CD4-positive, alpha-beta T cell treated with Interferon gamma for 1 hour (primary cell): ENCODE results near the gene ACAP3.

Experiments
- DNase-seq: peaks from one replicate; pipeline ENCODE4 v3.0.0-alpha.2; 2020

ACAP3 gene

DNA sequence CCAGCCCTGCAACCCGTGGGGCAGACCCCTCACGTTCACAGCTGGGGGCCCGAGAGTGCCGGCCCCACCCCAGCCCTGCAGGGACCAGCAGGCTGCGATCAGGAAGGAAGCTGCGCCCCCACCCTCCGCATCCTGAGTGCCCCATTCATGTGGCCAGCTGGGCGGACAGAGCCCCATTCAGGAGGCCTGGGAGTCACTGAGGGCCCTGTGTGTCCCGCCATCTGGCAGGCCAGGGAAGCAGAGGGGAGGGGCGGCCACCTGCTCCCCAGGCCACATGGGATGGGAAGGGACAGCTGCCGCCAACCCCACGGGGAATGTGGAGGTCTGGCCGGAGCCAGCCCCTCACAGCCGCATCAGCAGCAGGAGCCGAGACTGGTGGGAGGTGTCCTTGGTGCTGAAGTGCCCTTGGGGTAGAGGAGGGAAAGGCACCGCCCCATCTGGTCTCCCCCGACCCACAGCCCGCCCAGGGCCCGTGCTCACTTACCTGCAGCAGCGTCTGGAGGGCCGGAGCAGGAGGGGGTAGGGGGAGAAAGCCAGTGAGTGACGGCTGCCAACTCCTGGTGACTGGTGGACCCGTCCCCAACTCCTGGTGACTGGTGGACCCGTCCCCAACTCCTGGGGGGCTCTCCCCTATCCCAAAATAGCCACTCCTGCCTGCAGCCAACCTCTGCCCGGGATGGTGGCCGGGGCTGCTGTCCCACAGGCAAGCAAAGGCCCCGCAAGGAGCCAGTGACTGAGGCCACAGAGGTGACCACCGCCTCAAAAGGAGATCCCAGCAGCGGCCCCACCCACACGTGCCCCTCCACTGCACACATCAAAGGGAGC lies 8.7 kb downstream of the ACAP3 start:
- no peak for DNase-seq

DNA sequence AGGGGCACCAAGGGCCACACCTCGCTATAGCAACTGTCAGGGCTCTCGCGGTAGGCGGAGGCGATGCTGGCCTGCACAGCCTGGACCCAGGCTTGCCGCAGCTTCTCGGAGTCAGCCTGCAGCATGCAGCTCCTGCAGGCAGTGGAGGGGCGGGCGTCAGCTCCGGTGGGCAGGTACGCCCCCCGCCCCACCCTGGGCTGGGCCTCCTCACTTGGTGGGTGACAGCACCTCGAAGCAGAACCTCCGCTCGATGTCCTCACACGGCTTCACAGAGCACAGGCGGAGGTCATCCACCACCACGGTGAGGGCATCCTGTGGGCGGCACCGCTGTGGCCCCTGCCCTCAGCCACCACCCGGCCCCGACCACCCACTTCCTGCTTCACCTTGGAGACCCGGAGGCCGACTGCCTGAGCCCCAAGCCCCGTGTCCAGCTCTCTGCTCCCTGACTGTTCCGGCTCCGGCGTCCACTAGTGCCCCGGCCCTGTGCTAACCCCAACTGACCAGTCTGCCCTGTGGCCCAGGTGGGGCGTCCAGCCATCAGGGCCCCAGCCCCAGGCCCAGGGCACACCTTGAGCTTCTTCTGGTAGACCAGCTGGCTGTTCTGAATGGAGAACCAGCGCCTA lies 9.8 kb downstream of the ACAP3 start:
- no peak for DNase-seq

DNA sequence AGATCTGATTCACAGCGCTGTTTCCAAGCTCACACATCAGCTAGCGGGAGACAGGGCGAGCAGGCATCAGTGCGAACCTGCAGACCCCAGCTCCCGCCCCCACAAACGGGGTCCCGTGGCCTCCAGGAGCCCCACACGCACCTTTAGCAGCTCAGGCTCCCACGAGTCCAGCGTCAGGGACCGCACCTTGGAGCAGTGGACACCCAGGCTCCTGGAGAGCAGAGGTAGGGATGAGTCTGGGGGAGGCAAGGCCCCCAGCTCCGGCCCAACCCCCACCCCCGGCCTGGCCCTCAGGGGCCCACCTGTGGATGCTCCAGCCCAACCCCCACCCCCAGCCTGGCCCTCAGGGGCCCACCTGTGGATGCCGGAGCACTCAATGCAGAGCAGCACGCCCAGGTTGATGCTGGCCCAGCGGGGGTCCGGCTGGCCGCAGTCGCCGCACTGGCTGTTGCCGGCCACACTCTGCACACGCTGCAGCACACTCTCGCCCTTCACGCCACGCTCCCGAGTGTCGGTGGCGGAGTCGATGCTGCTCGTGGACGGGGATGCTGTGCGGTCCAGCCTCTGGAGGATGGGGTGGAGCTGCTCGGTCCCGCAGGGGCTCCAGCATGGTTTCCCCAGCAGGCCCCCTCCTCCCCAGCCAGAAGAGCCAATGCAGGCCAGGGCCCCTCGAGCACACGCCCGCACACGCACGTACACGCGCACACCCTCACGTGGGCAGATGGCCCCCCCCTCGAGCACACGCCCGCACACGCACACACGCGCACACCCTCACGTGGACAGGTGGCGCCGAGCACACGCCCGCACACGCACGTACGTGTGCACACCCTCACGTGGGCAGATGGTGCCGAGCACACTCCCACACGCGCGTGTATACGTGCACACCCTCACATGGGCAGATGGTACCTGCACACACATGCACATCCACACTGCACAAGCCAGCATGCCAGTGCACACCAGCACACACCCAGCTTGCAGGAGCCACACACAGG lies 11.4 kb downstream of the ACAP3 start:
- DNase-seq: no peak

DNA sequence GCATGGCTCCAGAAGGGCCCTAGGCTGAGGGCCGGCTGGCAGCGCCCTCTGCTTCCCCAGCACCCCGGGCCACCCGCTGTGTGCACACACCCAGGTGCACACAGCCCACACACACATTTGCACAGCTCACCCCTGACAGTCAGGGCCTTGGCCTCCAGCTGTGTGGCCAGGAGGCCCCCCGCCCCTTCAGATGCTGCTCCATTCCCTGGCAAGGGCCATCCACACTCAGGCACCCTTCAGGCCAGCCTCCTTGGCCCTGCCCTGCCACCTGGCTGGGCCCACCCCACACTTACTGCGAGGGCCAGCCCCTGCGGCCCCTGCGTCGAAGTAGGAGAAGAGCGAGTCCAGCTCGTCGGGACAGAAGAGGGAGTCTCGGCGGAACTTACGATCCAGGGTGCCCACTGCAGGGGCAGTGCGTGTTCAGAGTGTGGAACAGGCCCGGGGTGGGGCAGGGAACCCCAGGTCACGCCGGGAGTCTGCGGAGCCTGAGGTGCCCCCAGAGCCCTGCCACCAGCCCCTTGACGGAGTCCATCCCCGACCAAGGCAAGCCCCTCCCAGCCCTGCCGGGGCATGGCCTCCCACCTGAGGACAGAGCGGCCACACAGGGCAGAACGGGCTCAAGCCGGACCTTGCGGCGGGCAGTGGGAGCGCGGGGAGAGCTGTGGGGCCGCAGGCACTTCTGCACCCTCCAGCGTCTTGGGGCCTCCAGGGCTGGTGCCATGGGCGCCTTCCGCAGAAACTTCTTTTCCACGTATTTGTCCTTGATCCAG lies 12.4 kb downstream of the ACAP3 start:
- DNase-seq: no peak

DNA sequence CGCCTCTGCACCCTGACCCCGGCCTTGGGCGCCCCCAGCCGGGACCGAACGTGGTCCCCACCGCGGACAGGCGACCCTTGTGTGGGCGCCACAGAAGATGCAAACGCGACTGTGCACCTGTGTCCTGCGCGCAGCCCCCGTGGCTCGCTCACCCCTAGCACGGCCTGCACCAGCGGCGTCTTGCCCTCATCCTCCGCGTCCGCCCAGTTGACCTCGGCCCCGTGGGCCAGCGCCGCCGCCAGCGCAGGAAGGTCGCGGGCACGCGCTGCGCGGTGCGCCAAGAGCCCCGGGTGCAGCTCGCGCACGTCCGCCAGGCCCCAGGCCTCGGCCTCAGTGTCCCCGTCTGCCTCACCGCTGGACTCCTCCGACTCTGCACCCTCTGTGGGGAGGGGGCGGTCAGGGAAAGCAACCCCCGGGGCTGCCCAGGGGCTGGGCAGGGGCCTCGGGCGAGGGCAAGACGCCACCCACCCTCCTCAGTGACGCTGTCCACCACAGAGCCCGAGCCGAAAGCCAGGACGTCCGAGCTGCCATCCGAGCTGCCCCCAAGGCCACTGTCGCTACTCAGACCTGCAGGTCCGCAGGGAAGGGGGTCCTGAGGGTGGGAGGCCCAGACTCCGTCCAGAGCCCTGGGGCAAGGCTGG lies 13.4 kb downstream of the ACAP3 start:
- no peak for DNase-seq

DNA sequence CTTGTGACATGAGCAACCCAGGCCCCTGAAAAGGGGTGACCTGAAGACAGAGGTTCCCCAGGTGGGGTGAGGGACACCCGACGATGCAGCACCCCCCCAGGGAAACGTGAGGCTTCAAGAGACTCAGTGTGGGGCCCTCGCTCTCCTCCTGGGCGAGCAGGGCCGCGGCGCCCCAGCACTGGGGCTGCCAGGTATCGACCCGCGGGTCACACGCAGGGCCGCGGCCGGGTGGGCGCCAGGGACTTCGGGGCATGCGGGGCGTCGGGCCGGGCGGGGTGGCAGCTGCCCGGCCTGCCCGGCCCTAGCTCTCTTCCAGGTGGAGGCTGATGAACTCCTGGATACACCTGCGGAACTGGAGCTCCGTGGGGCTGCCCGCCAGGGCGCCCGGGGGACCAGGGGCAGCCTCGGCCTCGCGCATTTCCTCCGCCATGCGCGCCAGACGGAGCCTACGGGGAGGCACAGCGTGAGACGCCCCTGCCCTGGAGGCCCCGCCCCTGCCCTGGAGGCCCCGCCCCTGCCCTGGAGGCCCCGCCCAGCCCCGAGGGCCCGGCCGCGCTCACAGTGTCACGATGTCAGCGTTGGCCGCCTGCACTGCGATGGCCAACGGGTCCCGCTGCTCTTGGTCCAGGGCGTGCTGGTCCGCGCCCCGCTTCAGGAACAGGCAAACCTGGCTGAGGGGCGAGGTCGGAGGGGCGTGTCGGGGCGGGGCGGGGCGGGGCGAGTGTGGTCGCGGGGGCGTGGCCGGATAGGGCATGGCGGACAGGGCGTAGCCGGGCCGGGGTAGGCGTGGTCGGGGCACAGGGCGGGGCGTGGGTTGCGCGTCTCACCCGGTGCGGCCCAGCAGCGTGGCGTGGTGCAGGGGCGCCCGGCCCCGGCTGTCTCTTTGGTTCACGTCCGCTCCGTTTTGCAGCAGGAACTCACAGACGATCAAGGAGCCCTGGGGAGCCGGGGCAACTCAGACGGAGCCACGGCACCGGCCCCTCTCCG lies 14.2 kb downstream of the ACAP3 start:
- DNase-seq: no peak

DNA sequence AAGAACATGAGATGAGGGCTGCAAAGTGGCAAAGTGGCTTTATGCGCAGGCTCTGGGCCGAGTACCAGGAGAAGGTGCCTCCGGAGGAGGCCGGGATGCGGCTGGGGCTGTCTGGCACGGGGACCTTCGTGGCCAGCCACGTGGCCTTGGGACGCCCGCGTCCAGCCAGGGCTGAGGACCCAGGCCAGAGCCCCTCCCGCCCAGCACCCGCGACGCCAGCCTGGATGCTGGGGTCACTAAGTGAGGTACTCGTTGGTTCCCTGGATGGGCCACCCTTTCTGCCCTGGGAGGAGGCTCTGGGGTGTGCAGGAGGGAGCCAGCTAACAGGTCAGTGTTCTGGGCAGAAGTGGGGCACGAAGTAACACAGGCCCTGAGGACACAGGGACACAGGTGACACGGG lies 14.9 kb downstream of the ACAP3 start:
- DNase-seq: no peak

GRCh38 chr1:1292442-1292779 lies 15.3 kb downstream of the ACAP3 start:
- no peak for DNase-seq

DNA sequence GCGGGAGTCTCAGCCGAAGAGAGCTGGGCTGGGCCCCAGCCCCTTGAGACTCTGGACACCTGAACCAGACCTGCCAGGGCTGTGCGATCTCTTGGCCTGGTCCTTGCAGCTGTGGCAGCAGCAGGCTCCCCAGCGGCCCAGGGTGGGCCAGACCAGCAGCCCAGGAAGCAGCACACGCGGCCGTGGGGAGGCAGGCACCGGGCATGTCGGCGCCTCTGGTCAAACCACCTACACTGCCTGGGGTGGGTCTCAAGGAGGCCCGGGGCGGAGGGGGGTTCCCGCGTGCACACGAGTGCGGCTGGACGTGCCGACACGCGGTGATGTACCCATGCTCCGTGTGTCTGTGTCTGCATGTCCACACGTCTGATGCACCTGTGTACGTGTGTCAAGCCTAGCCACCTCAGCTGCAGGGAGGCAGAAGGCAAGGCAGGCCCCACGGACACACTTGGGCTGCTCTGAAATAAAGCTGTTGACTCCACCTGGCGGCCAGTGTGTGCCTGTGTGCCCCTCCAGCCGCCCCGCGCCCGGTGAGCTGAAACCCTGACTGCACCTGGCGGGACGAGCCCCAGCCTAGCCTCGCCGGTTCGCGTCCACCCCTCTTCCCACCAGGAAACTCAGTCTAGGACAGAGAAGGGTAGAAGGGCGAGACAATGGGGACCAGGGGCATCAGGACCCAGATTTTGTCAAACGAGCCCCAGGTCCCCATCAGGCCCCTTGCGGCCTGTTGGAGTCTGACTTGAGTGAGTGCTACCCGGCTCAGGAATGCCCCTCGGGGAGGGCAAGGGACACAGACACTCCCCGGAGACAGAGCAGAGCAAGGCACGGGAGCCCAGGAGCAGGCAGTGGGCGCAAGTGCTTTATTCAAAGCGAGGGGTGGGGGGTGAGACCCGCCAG lies 15.9 kb downstream of the ACAP3 start:
- peak; percentile 60 for DNase-seq

DNA sequence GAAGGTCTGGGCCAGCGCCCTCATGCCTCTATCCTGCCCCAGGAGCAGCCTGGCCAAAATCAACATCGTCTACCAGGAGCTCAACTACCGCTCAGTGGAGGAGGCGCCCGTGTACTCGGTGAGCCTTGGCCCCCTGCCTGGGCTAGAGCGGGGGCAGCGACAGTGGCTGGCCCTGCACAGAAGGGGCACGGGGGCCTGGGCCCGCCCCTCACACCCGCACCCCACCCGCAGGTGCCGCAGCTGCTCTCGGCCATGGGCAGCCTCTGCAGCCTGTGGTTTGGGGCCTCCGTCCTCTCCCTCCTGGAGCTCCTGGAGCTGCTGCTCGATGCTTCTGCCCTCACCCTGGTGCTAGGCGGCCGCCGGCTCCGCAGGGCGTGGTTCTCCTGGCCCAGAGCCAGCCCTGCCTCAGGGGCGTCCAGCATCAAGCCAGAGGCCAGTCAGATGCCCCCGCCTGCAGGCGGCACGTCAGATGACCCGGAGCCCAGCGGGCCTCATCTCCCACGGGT lies 16.7 kb downstream of the ACAP3 start:
- DNase-seq: no peak

GRCh38 chr1:1290238-1290731 lies 17.4 kb downstream of the ACAP3 start:
- DNase-seq: peak; percentile 59

- no peak for DNase-seq
These were observed 20.2 kb downstream of the ACAP3 start for GRCh38 chr1:1287288-1288110.

DNA sequence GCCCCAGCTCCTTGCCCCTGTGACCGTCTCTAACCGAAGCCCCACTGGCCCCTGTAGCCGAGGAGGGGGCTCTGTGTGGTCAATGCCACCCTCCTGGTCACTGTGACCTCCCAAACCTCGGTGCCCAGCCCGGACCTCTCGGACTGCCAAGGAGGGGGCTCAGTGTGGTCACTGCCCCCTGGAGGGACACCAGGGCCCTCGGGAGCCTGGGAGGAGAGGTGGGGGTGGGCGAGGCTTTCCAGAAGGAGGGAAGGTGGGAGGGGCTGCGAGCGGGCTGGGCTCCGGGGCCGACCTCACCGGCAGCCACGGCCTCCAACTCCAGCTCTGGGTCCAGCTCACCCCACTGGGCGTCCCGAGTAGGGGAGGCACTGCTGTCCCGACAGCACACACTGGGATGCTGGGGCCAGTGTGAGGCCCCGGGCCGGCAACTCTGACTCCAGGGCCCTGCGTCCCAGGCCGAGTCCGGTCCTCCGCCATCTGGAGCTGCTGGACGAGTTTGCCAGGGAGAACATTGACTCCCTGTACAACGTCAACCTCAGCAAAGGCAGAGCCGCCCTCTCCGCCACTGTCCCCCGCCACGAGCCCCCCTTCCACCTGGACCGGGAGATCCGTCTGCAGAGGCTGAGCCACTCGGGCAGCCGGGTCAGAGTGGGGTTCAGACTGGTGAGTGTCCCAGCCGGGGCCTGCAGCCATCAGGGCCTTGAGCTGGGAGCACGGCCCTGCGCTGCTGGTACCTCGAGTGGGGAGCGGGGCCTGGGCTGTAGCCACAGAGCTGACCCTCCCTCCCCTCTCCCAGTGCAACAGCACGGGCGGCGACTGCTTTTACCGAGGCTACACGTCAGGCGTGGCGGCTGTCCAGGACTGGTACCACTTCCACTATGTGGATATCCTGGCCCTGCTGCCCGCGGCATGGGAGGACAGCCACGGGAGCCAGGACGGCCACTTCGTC lies 21.1 kb downstream of the ACAP3 start:
- DNase-seq: no peak

- no peak for DNase-seq
These were observed 22.0 kb downstream of the ACAP3 start for GRCh38 chr1:1285611-1286311.

DNA sequence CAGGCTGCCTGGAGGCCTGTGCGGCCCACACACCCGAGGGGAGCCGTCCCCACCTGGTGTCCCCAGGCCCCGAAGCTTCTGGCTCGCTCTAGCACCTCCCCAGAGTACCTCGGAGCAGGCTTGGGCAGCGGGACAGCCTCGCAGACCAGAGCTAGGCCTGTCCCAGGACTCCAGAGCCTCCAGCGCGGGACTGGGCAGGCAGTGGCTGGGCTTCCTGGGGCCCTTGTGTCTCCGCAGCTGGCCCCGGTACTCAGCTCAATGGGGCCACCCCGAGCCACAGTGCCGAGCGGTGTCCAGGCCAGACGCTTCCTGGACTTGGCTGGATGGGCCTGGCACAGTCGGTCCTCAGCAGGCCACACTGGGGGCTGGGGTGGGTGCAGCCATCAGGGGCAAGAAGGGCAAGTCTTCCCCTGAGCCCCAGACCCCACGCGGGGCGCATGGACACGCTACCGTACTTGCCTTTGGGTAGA lies 22.6 kb downstream of the ACAP3 start:
- DNase-seq: no peak
